HG02798 (cell line): ENCODE results near the gene OBSCN.

Source experiments
- ATAC-seq: cut with Tn5 transposase; IDR thresholded peaks from one replicate; pipeline ENCODE4 v1.9.1; 2021; ENCODE audit warnings: mild to moderate bottlenecking; ENCODE audit not compliant: unreplicated experiment, poor library complexity

The OBSCN gene

DNA sequence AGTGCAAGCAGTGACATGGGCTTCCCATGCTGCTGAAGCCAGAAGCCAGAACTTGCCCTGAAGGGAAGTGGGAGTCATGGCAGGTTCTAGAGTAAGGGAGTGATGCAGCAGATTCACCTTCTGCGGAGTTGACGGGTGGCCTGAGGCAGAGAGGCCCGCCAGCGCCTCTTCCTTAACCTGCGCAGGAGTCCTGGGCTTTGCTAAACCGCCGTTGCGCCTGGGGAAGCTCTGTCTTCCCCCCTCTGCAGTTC lies 67.3 kb downstream of the OBSCN start:
- no peak for ATAC-seq

DNA sequence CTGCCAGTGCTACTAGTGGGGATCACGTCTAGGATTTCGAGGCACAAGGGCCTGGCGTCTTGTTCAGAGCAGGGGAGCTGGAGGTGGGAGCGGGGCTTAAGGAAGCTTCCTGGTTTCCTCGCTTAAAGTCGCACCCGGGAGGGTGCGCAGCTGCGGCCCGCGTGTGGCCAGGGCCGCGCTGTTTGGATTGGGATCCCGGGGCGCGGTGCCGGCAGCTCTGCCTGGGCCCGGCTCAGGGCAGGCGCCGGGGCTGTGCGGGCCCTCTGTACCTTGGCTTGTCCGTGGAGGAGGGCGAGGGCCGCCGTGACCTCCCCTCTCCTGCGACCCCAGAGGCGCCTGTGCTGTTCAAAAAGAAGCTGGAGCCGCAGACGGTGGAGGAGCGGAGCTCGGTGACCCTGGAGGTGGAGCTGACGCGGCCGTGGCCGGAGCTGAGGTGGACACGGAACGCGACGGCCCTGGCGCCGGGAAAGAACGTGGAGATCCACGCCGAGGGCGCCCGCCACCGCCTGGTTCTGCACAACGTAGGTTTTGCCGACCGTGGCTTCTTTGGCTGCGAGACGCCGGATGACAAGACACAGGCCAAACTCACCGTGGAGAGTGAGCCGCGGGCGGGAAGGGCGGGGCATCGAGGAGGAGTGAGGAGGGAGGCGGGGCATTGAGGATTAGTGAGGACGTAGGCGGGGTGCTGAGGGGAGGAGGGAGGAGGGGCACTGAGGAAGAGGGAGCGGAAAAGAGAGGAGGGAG lies 67.8 kb downstream of the OBSCN start:
- peak; percentile 74 for ATAC-seq

DNA sequence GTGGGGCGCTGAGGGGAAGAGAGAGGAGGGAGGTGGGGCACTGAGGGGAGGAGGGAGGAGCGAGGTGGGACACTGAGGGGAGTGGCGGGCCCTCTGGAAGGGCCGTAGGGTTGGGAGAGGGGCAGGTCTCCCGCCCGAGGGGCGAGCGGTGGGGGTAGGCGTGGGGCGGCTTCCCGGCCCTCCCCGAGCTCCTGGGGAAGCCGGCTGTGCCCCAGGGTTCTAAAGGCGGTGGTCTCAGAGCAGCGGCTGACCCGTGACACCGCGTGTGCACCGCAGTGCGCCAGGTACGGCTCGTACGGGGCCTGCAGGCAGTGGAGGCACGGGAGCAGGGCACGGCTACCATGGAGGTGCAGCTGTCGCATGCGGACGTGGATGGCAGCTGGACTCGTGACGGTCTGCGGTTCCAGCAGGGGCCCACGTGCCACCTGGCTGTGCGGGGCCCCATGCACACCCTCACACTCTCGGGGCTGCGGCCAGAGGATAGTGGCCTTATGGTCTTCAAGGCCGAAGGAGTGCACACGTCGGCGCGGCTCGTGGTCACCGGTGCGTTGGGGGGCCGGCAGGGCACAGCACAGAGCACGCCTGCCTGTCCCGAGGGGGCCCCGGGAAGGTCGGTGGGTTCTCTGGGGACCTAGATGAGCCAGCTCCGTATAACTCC lies 68.5 kb downstream of the OBSCN start:
- ATAC-seq, result no peak

DNA sequence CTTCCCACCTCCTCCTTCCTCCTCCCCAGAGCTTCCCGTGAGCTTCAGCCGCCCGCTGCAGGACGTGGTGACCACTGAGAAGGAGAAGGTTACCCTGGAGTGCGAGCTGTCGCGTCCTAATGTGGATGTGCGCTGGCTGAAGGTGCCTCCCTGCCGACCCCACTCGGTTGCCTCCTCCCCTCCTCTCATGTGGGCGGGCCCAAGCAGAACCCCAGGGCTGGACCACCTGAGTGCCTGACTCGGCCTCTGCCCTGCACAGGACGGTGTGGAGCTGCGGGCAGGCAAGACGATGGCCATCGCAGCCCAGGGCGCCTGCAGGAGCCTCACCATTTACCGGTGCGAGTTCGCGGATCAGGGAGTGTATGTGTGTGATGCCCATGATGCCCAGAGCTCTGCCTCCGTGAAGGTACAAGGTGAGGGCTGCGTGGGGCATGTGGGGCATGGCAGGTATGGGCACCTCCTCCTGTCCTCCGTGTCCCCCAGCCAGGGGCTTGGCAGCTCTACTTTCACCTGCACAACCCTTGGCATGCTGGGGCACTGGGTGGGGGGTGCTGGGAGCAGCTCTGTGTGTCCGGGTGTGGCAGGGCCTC lies 69.2 kb downstream of the OBSCN start:
- no peak for ATAC-seq

DNA sequence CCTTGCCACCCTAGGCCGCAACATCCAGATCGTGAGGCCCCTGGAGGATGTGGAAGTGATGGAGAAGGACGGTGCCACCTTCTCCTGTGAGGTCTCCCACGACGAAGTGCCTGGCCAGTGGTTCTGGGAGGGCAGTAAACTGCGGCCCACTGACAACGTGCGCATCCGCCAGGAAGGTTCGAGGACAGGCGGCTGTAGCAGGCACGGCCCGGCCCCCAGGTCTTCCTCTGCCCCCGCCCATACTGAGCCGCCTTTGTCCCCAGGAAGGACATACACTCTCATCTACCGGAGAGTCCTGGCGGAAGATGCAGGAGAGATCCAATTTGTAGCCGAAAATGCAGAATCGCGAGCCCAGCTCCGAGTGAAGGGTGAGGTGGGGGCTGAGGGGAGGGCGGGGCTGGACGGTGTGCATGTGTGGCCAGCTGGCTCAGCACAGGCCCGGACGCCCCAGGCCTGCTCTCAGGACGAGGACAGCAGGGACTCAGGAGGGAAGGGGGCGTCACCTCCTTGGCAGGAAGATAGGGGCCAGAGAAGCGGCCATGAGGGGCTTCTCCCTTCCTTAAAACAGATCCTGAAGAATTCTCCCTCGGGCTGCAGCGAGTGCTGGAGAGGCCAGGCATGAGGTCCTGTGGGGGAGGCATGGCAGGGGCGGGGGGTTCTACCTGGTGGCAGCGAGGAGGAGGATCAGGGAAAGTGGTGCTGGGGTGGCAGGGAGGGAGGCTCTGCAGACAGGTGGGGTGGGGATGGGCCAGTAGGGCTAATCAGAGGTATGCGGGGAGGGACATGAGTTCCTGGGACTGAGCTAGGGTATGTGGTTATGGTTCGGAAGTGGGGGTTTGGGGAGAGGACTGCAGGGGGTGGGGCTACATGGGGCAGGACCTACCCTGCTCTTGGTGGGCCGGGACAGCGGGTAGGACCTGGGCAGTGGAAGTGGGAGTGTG lies 69.9 kb downstream of the OBSCN start:
- ATAC-seq, result no peak

DNA sequence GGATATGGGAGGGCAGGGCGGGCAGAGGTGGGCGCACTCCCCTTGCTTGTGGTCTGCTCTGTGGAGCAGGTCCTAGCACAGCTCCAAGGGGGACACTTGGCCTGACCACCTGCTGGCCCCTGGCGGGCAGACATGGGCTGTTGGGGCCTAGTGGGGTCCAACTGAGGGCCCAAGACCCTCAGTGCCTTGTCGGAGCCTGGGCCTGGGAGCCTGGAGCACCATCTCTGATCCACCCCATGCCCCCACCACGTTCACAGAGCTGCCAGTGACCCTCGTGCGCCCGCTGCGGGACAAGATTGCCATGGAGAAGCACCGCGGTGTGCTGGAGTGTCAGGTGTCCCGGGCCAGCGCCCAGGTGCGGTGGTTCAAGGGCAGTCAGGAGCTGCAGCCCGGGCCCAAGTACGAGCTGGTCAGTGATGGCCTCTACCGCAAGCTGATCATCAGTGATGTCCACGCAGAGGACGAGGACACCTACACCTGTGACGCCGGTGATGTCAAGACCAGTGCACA lies 70.6 kb downstream of the OBSCN start:
- ATAC-seq, result no peak

DNA sequence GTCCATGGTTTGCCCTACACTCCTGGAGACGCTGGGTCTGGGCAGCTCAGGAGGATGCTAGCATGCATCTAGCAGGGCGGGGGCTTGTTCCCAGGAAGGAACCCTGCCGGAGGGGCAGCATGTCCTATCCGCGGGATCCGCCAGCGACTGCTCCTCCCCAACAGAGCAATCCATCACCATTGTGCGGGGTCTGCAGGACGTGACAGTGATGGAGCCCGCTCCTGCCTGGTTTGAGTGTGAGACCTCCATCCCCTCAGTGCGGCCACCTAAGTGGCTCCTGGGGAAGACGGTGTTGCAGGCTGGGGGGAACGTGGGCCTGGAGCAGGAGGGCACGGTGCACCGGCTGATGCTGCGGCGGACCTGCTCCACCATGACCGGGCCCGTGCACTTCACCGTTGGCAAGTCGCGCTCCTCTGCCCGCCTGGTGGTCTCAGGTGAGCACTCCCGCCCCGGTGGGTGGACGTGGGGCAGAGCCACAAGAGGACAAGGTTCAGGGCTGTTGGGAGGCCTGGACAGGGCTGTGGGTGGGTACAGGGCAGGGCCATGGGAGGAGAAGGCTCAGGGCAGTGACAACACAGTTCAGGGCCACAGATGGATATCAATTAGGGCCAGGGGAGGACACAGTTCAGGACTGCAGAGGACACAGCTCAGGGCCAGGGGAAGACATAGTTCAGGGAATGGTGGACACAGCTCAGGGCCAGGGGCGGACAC lies 71.3 kb downstream of the OBSCN start:
- ATAC-seq, result no peak

DNA sequence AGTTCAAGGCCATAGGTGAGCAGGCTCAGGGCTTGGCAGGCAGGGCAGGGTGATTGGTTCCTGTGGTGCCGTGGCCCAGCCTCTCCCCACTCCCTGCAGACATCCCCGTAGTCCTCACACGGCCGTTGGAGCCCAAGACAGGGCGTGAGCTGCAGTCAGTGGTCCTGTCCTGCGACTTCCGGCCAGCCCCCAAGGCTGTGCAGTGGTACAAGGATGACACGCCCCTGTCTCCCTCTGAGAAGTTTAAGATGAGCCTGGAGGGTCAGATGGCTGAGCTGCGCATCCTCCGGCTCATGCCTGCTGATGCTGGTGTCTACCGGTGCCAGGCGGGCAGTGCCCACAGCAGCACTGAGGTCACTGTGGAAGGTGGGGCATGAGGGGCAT lies 71.9 kb downstream of the OBSCN start:
- no peak for ATAC-seq

DNA sequence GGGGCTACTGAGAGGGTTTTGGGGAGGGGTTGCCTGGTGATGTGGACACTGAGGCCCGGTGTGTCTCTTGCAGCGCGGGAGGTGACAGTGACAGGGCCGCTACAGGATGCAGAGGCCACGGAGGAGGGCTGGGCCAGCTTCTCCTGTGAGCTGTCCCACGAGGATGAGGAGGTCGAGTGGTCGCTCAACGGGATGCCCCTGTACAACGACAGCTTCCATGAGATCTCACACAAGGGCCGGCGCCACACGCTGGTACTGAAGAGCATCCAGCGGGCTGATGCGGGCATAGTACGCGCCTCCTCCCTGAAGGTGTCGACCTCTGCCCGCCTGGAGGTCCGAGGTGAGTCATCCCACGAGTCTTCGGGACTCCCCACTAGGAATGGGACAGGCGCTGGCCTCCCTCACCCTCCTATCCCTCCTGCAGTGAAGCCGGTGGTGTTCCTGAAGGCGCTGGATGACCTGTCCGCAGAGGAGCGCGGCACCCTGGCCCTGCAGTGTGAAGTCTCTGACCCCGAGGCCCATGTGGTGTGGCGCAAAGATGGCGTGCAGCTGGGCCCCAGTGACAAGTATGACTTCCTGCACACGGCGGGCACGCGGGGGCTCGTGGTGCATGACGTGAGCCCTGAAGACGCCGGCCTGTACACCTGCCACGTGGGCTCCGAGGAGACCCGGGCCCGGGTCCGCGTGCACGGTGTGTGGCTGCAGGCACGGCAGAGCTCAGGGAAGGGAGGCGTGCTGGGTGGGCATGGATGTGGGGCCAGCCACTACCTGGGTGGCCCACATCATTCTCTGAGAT lies 72.5 kb downstream of the OBSCN start:
- no peak for ATAC-seq

DNA sequence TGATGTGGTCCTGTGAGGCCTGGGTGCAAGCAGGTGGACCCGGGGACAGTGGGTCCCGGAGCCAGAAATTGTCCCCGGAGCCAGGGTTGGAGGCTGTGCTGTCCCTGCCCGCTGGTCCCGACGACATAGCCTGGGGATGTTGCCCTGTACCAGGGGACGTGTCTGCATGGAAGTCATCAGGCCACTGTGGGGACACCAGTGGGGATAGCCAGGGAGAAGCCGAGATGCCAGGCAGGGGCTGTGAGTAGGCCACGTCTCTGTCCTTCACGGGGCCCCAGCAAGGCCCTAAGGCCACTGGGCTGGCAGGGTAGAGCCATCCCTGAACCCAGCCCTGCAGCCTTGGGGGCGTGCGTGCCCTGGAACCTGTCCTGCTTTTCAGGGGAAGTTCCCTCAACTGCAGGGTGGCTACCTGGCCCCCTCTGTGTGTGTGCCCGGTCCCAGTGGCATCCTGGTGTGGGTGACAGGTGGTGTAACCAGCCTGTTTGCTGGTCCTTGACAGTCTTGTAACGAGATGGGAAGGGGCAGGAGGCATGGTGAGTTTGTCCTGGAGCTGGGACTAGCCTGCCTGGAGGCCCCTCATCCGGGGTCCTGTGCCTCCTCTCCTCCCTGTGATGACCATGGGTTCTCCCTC lies 73.2 kb downstream of the OBSCN start:
- ATAC-seq, result no peak

DNA sequence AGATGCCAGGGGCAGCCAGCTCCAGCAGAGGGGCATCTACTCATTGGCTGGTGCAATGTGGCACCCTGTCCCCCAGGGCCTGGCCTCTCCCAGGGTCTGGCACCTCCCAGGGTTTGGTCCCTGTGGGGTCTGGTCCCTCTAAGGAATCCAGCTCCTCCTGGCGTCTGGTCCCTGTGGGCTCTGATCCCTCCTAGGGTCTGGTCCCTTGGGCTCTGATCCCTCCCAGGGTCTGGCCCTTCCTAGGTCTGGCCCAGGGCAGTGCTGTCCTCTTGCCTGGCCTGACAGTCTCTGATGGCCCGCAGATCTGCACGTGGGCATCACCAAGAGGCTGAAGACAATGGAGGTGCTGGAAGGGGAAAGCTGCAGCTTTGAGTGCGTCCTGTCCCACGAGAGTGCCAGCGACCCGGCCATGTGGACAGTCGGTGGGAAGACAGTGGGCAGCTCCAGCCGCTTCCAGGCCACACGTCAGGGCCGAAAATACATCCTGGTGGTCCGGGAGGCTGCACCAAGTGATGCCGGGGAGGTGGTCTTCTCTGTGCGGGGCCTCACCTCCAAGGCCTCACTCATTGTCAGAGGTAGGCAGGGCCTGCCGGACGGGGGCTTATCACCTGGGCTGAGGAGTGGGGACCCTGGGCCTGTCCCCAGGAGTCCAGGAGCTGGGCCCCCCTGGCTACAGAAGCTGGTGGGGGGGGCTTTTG lies 73.9 kb downstream of the OBSCN start:
- no peak for ATAC-seq

DNA sequence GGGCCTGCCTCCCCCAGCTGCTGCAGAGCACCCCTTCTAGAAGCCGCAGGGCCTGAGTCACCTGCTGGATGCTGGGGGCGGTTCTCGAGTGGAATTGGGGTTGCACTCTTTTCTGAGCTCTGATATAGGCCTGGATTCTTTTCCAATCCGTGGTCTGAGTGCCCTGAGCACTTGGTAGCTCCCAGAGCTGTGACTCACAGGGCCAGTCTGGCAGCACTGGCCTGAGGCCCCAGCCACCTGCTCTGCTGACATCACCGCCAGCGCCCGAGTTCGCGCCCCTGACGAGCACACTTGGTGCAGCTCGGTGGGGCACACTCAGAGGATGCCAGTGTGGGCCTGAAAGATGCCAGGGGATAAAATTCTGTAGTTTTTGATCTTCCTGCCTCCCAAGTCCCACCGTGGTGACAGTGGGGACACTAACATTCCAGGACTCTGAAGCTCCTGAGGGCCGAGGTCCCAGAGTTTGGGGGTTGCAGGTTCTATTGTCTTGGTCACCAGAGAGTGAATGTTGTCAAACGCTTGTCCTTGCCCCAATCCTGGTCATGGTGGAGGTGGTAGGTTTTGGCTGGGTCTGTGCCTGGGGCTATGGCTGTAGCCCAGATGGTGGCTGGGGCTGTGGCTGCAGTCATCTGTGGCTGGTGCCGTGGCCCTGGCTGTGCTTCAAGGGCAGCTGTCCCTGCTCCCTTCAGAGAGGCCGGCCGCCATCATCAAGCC lies 74.6 kb downstream of the OBSCN start:
- ATAC-seq, result no peak

DNA sequence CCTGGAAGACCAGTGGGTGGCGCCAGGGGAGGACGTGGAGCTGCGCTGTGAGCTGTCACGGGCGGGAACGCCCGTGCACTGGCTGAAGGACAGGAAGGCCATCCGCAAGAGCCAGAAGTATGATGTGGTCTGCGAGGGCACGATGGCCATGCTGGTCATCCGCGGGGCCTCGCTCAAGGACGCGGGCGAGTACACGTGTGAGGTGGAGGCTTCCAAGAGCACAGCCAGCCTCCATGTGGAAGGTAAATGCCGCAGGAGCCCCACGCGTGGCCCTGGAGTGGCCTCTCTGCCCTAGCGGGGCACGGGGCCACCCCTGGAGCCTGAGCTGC lies 75.2 kb downstream of the OBSCN start:
- no peak for ATAC-seq

DNA sequence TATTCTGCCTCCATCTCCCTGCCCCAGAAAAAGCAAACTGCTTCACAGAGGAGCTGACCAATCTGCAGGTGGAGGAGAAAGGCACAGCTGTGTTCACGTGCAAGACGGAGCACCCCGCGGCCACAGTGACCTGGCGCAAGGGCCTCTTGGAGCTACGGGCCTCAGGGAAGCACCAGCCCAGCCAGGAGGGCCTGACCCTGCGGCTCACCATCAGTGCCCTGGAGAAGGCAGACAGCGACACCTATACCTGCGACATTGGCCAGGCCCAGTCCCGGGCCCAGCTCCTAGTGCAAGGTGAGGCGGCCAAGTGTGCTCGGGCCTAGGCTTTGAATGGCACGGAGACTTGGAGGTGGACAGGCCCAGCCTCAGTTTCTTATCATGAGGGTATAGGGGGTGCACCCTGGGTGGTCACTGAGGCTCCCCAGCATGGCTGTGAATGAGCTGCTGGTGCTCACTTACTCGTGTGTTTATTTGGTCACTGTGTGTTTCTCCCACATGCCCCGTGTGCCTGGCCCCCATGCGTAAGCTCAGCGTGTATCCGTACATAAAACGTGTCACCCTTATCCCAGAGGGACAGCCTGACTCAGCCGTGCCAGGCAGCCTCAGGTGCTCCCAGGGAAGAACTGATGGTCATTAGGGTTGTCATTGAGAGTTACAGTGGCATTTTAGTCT lies 75.8 kb downstream of the OBSCN start:
- ATAC-seq, result no peak

DNA sequence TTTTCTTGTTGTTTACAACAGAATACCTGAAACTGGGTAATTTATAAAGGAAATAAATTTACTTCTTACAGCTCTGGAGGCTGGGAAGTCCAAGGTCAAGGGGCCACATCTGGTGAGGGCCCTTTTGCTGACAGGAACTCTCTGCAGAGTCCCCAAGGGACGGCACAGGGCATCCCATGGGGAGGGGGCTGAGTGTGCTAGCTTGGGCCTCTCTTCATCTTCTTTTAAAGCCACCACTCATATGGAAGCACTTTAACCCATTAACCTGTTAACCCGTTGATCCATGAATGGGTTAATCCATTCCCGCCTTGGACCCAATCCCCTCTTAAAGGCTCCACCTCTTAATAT lies 76.3 kb downstream of the OBSCN start:
- no peak for ATAC-seq

DNA sequence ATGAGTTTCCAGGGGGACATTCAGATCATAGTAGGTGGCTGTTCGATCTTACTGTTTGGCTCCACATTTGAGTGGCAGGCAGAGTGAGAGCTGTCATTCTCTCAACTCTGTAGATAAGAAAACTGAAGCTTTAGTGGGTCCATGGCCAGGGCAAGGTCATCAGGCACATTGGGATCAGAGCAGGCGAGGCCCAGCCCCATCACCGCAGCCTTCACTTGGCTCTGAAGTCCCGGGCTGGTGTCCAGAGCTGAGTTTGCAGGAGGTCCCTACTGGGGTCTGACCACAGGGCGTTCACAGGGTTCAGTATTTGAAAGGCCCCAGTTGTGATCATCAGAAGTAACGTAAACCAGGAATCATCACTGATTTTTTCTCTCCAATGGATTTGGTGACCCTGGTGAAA lies 76.7 kb downstream of the OBSCN start:
- ATAC-seq, result no peak

DNA sequence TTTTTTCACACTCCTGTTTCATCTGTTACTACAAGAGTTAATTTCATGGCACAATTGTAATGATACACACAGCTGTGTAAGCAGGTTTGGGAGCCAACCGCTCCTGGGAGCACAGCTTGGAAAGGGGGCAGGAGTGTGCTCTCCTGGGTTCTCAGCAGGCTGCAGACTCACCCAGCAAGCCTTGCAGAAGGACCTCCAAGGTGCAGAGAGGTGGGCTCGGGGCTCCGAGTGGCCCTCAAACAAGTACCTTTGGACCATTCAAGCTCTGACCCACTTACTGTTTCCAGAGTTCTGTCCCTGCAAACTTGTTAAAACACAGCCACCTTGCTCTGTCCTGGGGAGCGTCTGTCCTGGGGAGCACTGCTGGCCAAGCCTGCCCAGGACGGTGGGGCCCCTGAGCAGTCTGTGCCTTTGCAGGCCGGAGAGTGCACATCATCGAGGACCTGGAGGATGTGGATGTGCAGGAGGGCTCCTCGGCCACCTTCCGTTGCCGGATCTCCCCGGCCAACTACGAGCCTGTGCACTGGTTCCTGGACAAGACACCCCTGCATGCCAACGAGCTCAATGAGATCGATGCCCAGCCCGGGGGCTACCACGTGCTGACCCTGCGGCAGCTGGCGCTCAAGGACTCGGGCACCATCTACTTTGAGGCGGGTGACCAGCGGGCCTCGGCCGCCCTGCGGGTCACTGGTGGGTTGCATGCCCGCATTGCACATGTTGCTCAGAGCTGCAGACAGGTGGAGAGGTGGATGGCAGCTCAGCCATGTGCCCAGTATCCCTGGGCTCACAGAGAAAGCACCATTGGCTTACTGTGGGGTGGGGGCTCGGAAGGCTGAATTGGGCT lies 78.0 kb downstream of the OBSCN start:
- ATAC-seq, result no peak
